PC-9 (cell line): ENCODE results near the gene MYLK. TPM values are rescaled to one million over a fixed set of nuclear protein-coding genes. Genes with fewer than 3 reads are reported as not detected.

Experiments
- BruUV-seq: library from RNA; stranded (reverse); fragments of 400-500 nt; replicated peaks from 2 replicates; lab custom pipeline; 2021; lab: Mats Ljungman, UMichigan
- CTCF ChIA-PET: fragments of 300-600 bp; sonication (Branson Sonifier 250); formaldehyde crosslinking; loops from one replicate; lab custom pipeline; 2022; ENCODE audit warnings: antibody characterized with exemption; lab: Charles Lee
- POLR2A ChIA-PET: fragments of 300-600 bp; sonication (Branson Sonifier 250); formaldehyde crosslinking; loops from one replicate; lab custom pipeline; 2022; ENCODE audit warnings: antibody characterized with exemption; ENCODE audit not compliant: unreplicated experiment; lab: Charles Lee
- DNase-seq, 2 experiments: peaks; one replicate each; pipeline versions ENCODE4 v3.0.0 to v3.0.0-alpha.2; 2015 to 2022; ENCODE audit warnings: mixed read lengths in 1 of 2
- H2AFZ ChIP-seq: fragments of 200-600 bp; sonication (generic); 2 replicates; pipeline ENCODE4 v1.8.1; 2017; ENCODE audit warnings: antibody characterized with exemption
- H3F3A ChIP-seq: fragments of 200-600 bp; sonication (generic); 2 replicates; pipeline ENCODE4 v1.8.1; 2017; ENCODE audit warnings: antibody characterized with exemption, mild to moderate bottlenecking, low read depth; ENCODE audit not compliant: insufficient read depth
- H3K27ac ChIP-seq: fragments of 200-600 bp; sonication (generic); 2 replicates; pipeline ENCODE4 v1.6.1; 2016; ENCODE audit warnings: mixed run types
- H3K27me3 ChIP-seq: fragments of 200-600 bp; sonication (generic); 2 replicates; pipeline ENCODE4 v1.6.1; 2016; ENCODE audit warnings: low read depth, mixed run types; ENCODE audit not compliant: insufficient read depth
- H3K36me3 ChIP-seq: fragments of 200-600 bp; sonication (generic); 2 replicates; pipeline ENCODE4 v1.6.1; 2016; ENCODE audit warnings: low read depth, mixed run types
- H3K4me1 ChIP-seq: fragments of 200-600 bp; sonication (generic); replicated peaks from 2 replicates; pipeline ENCODE4 v1.6.1; 2016; ENCODE audit warnings: mixed run types; ENCODE audit not compliant: insufficient read depth
- H3K4me2 ChIP-seq: fragments of 200-600 bp; sonication (generic); 2 replicates; pipeline ENCODE4 v1.6.1; 2017; ENCODE audit warnings: mixed run types
- H3K4me3 ChIP-seq: fragments of 200-600 bp; sonication (generic); 2 replicates; pipeline ENCODE4 v1.6.1; 2016; ENCODE audit warnings: mixed run types
- H3K79me2 ChIP-seq: fragments of 200-600 bp; sonication (generic); 2 replicates; pipeline ENCODE4 v1.6.1; 2017; ENCODE audit warnings: low read depth, mixed run types
- H3K9me2 ChIP-seq: fragments of 200-600 bp; sonication (generic); 2 replicates; pipeline ENCODE4 v1.8.1; 2017; ENCODE audit warnings: mild to moderate bottlenecking; ENCODE audit not compliant: insufficient read depth
- H3K9me3 ChIP-seq: fragments of 200-600 bp; sonication (generic); 2 replicates; pipeline ENCODE4 v1.8.1; 2016; ENCODE audit warnings: low read depth; ENCODE audit not compliant: insufficient read depth
- H4K20me1 ChIP-seq: fragments of 200-600 bp; sonication (generic); 2 replicates; pipeline ENCODE4 v1.8.1; 2017; ENCODE audit not compliant: insufficient read depth
- CTCF ChIP-seq: fragments of 200-600 bp; sonication (generic); conservative IDR thresholded peaks from 2 replicates; pipeline ENCODE4 v1.6.1; 2017; ENCODE audit warnings: mixed run types, antibody characterized with exemption, mild to moderate bottlenecking, moderate library complexity
- EZH2 ChIP-seq: fragments of 200-600 bp; sonication (generic); IDR thresholded peaks from 2 replicates; pipeline ENCODE4 v1.8.0; 2017; ENCODE audit warnings: antibody characterized with exemption, low read depth
- intact Hi-C: fragments of 100-400 bp; cut with micrococcal nuclease; formaldehyde crosslinking; loops from one replicate; pipeline ENCODE4 v1.10.0; 2022; ENCODE audit not compliant: unreplicated experiment
- total RNA-seq: library from RNA; stranded (reverse); gene quantifications from 2 replicates; pipeline ENCODE4 v1.2.3, GENCODE V29; 2021

MYLK gene
- total RNA-seq, 1 experiment from 2014 or later = 0.72 TPM

GRCh38 chr3:123926396-123926795, 42.3 kb upstream of the MYLK start:
- DNase-seq = no peak
- H3K4me1 ChIP-seq = no peaks in the 10 kb centered on the region
- H4K20me1 ChIP-seq = no peaks in the 10 kb centered on the region; the same call in 1 of the 2 replicates
- intact Hi-C loops = no loop called here
- ChIA-PET CTCF (no interaction called here), POLR2A (no interaction called here)
- H3K27me3 ChIP-seq = no peaks in the 10 kb centered on the region
- no peaks in the 10 kb centered on the region for H3K9me2 ChIP-seq
- H3K36me3 ChIP-seq = no peaks in the 10 kb centered on the region; the same call in 1 of the 2 replicates
- H3K4me2 ChIP-seq = no peak overlapping the region
- no TSS peak for BruUV-seq
- H3K4me3 ChIP-seq = no peak overlapping the region
- no peak overlapping the region for H3K27ac ChIP-seq
- H3F3A ChIP-seq = no peaks in the 10 kb centered on the region
- TF ChIP-seq EZH2 (no peak), CTCF (no peak)
- H3K9me3 ChIP-seq = no peaks in the 10 kb centered on the region
- no peaks in the 10 kb centered on the region for H3K79me2 ChIP-seq
- no peak overlapping the region for H2AFZ ChIP-seq

GRCh38 chr3:123920868-123921267, 36.7 kb upstream of the MYLK start:
- Histone ChIP-seq H3K36me3 (peaks cover 9% of the 10 kb centered on the region; the same call in 1 of the 2 replicates), H3K27ac (no peak overlapping the region), H3K4me2 (no peak overlapping the region), H2AFZ (no peak overlapping the region), H3K4me3 (no peak overlapping the region), H3K79me2 (no peaks in the 10 kb centered on the region), H3K9me2 (no peaks in the 10 kb centered on the region), H3K9me3 (peaks cover 12% of the 10 kb centered on the region; the same call in 1 of the 2 replicates), H3F3A (no peaks in the 10 kb centered on the region), H3K4me1 (no peaks in the 10 kb centered on the region), H3K27me3 (no peaks in the 10 kb centered on the region), H4K20me1 (no peaks in the 10 kb centered on the region)
- TF ChIP-seq EZH2 = no peak
- TF ChIP-seq CTCF = no peak
- POLR2A ChIA-PET = interaction anchor here (0.6 kb wide), 1 partner anchor 464 kb away, joined by 4 read pairs; no protein-coding TSS in a partner anchor
- CTCF ChIA-PET = no interaction called here
- intact Hi-C loops = no loop called here
- BruUV-seq = no TSS peak
- no peak for DNase-seq

GRCh38 chr3:123920383-123920782, 36.3 kb upstream of the MYLK start:
- Histone ChIP-seq H3K4me3 (no peak overlapping the region), H3K79me2 (no peaks in the 10 kb centered on the region), H4K20me1 (no peaks in the 10 kb centered on the region), H3K27me3 (no peaks in the 10 kb centered on the region), H2AFZ (no peak overlapping the region), H3F3A (no peaks in the 10 kb centered on the region), H3K27ac (no peak overlapping the region), H3K36me3 (peaks cover 9% of the 10 kb centered on the region; the same call in 1 of the 2 replicates), H3K4me1 (no peaks in the 10 kb centered on the region), H3K9me2 (no peaks in the 10 kb centered on the region), H3K4me2 (no peak overlapping the region), H3K9me3 (peaks cover 12% of the 10 kb centered on the region; the same call in 1 of the 2 replicates)
- BruUV-seq = no TSS peak
- TF ChIP-seq EZH2 (no peak), CTCF (no peak)
- POLR2A ChIA-PET = no interaction called here
- intact Hi-C loops = no loop called here
- DNase-seq = no peak
- CTCF ChIA-PET = no interaction called here
